ENCODE measurements around the gene TMEM59.

DNA sequence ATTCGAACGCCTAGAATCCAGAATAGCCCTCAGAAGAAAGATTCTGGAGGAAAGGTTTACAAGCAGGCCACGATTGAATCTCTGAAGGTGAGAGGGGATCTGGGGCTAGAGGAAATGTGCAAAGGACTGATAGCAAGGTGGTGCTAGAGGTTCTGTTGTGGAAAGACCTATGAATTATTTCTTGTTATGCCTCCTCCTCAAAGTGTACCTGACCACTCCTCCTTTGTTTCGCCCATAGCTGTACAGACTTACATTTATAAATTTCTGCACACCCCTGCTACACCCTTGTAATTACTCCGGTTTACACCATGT is 1.4 kb upstream of the TMEM59 start:
- TF ChIP-seq, protein P1, sequence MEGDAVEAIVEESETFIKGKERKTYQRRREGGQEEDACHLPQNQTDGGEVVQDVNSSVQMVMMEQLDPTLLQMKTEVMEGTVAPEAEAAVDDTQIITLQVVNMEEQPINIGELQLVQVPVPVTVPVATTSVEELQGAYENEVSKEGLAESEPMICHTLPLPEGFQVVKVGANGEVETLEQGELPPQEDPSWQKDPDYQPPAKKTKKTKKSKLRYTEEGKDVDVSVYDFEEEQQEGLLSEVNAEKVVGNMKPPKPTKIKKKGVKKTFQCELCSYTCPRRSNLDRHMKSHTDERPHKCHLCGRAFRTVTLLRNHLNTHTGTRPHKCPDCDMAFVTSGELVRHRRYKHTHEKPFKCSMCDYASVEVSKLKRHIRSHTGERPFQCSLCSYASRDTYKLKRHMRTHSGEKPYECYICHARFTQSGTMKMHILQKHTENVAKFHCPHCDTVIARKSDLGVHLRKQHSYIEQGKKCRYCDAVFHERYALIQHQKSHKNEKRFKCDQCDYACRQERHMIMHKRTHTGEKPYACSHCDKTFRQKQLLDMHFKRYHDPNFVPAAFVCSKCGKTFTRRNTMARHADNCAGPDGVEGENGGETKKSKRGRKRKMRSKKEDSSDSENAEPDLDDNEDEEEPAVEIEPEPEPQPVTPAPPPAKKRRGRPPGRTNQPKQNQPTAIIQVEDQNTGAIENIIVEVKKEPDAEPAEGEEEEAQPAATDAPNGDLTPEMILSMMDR (IDR thresholded peaks at IDR 0.05): no peak
- no peak for TF ChIP-seq POLR2A (IDR thresholded peaks at IDR 0.05)

All from thyroid gland (tissue), 4 donors.